CD14-positive monocyte (primary cell): Measurements from ENCODE around the gene AGAP1. TPM values are rescaled to one million over a fixed set of nuclear protein-coding genes. Genes with fewer than 3 reads are reported as not detected.

Source experiments
- DNase-seq, 3 donors: peaks; one replicate each; pipeline ENCODE4 v3.0.0-alpha.2; 2011 to 2022
- H2AFZ ChIP-seq: 2 replicates; pipeline ENCODE4 v1.6.0; 2012; ENCODE audit warnings: mild to moderate bottlenecking, low read depth, low read length, inconsistent platforms; ENCODE audit not compliant: insufficient read depth, poor library complexity, severe bottlenecking
- H3K27ac ChIP-seq, 2 donors: 1 replicate in 1 of 2; 2 replicates in 1 of 2; pipeline ENCODE4 v1.5.1; 2012 to 2013; ENCODE audit warnings: low read length in 2 of 2, control low read depth in 1 of 2, inconsistent platforms in 1 of 2, low read depth in 1 of 2, mild to moderate bottlenecking in 1 of 2
- H3K27me3 ChIP-seq, 2 donors: one replicate each; pipeline versions ENCODE4 v1.6.0 to v1.6.1; 2011 to 2013; ENCODE audit warnings: low read length in 2 of 2; ENCODE audit not compliant: control insufficient read depth in 2 of 2, insufficient read depth in 2 of 2
- H3K36me3 ChIP-seq, 2 donors: replicated peaks in 1 of 2; 1 replicate in 1 of 2; 2 replicates in 1 of 2; pipeline versions ENCODE4 v1.5.1 to v1.6.1; 2012 to 2013; ENCODE audit warnings: low read length in 2 of 2, control low read depth in 1 of 2, inconsistent platforms in 1 of 2, mild to moderate bottlenecking in 1 of 2; ENCODE audit not compliant: insufficient read depth in 2 of 2, control insufficient read depth in 1 of 2
- H3K4me1 ChIP-seq, 2 donors: 1 replicate in 1 of 2; 2 replicates in 1 of 2; pipeline versions ENCODE4 v1.5.1 to v1.6.1; 2012 to 2013; ENCODE audit warnings: low read length in 2 of 2, control low read depth in 1 of 2, inconsistent platforms in 1 of 2, mild to moderate bottlenecking in 1 of 2, moderate library complexity in 1 of 2; ENCODE audit not compliant: insufficient read depth in 2 of 2, control insufficient read depth in 1 of 2
- H3K4me2 ChIP-seq: replicated peaks from 2 replicates; pipeline ENCODE3; 2012; ENCODE audit warnings: low read length, moderate library complexity, mild to moderate bottlenecking; ENCODE audit not compliant: poor library complexity, severe bottlenecking; ENCODE audit errors: extremely low read depth
- H3K4me3 ChIP-seq, 3 experiments: fragments of 200-600 bp in 1 of 3; sonication (generic) in 1 of 3; replicated peaks in 1 of 3; 1 replicate in 2 of 3; 2 replicates in 1 of 3; pipeline ENCODE4 v1.5.1; 2011 to 2013; ENCODE audit warnings: low read length in 3 of 3, mild to moderate bottlenecking in 3 of 3, control low read depth in 2 of 3, low read depth in 2 of 3, inconsistent platforms in 1 of 3, moderate library complexity in 1 of 3
- H3K79me2 ChIP-seq: 2 replicates; pipeline ENCODE4 v1.6.0; 2012; ENCODE audit warnings: mild to moderate bottlenecking, control low read depth, inconsistent platforms, low read length, moderate library complexity; ENCODE audit not compliant: insufficient read depth
- H3K9ac ChIP-seq: 2 replicates; pipeline ENCODE4 v1.6.0; 2017; ENCODE audit warnings: low read length, mild to moderate bottlenecking; ENCODE audit not compliant: insufficient read depth, poor library complexity, severe bottlenecking
- H3K9me3 ChIP-seq, 2 donors: replicated peaks in 1 of 2; 1 replicate in 1 of 2; 2 replicates in 1 of 2; pipeline versions ENCODE4 v1.5.1 to v1.6.1; 2012 to 2013; ENCODE audit warnings: low read length in 2 of 2, control low read depth in 1 of 2; ENCODE audit not compliant: control insufficient read depth in 1 of 2, insufficient read depth in 1 of 2
- H4K20me1 ChIP-seq: 2 replicates; pipeline ENCODE4 v1.6.0; 2012; ENCODE audit warnings: mild to moderate bottlenecking, low read length, control low read depth, moderate library complexity; ENCODE audit not compliant: insufficient read depth
- H3K27ac Mint-ChIP-seq, 7 donors: one replicate each; pipeline ENCODE4 v1.8.0; 2020; ENCODE audit warnings: mild to moderate bottlenecking in 7 of 7, mixed read lengths in 7 of 7, moderate library complexity in 6 of 7, inconsistent platforms in 2 of 7
- H3K27me3 Mint-ChIP-seq, 3 donors: one replicate each; pipeline ENCODE4 v1.8.0; 2021 to 2022; ENCODE audit warnings: low read depth in 3 of 3, mild to moderate bottlenecking in 3 of 3, mixed read lengths in 3 of 3, moderate library complexity in 3 of 3, inconsistent platforms in 1 of 3
- H3K36me3 Mint-ChIP-seq, 2 donors: one replicate each; pipeline ENCODE4 v1.8.0; 2020; ENCODE audit warnings: mixed read lengths in 2 of 2, inconsistent platforms in 1 of 2, mild to moderate bottlenecking in 1 of 2
- H3K4me1 Mint-ChIP-seq: one replicate; pipeline ENCODE4 v1.8.0; 2020; ENCODE audit warnings: mild to moderate bottlenecking, mixed read lengths
- H3K4me3 Mint-ChIP-seq, 2 donors: one replicate each; pipeline ENCODE4 v1.8.0; 2020; ENCODE audit warnings: mild to moderate bottlenecking in 2 of 2, mixed read lengths in 2 of 2, moderate library complexity in 1 of 2
- H3K9me3 Mint-ChIP-seq, 7 donors: one replicate each; pipeline ENCODE4 v1.8.0; 2020 to 2022; ENCODE audit warnings: mixed read lengths in 7 of 7, mild to moderate bottlenecking in 6 of 7, moderate library complexity in 6 of 7, inconsistent platforms in 2 of 7
- CTCF ChIP-seq: fragments of 200-600 bp; IDR thresholded peaks from one replicate; pipeline ENCODE4 v1.8.0; 2022; ENCODE audit warnings: antibody characterized with exemption, mild to moderate bottlenecking
- WGBS: methylation state at CpG from one replicate; pipeline ENCODE4 v1.1.5; 2013; ENCODE audit warnings: missing lambda C conversion rate; ENCODE audit not compliant: insufficient coverage; 5-methylcytosine and 5-hydroxymethylcytosine counted together
- intact Hi-C, 2 donors: fragments of 100-400 bp; cut with micrococcal nuclease; formaldehyde crosslinking; loops; one replicate each; pipeline versions ENCODE4 v1.15.0 to v1.15.1; 2023
- polyA plus RNA-seq, 3 donors: library from polyadenylated mRNA; depleted of rRNA in 1 of 3; unstranded in 2 of 3; stranded (reverse) in 1 of 3; fragments of 300-500 nt in 2 of 3; fragments of >200 nt in 1 of 3; fragmentation: Illumina TruSeq in 2 of 3; gene quantifications; 1 replicate in 2 of 3; 2 replicates in 1 of 3; pipeline ENCODE4 v1.2.3, GENCODE V29; 2012 to 2021

The AGAP1 gene
- polyA plus RNA-seq, 3 donors, result 0.12 TPM; not detected in 2

- H3K27me3 Mint-ChIP-seq, result peaks cover 1 to 12% (median 9%) of the 10 kb centered on the region in 3 donors
- WGBS, result 63% methylated on average over 4 of the region's 10 CpGs
- H3K36me3 ChIP-seq, result no peaks in the 10 kb centered on the region
- no peak overlapping the region for H3K9ac ChIP-seq
- no peak overlapping the region for H3K4me3 ChIP-seq
- no peak overlapping the region for H3K27ac ChIP-seq
- no peaks in the 10 kb centered on the region for H4K20me1 ChIP-seq
- DNase-seq, result no peak
- H3K4me1 ChIP-seq, result no peaks in the 10 kb centered on the region
- no peak overlapping the region for H3K4me2 ChIP-seq
- no peaks in the 10 kb centered on the region for H3K4me1 Mint-ChIP-seq
- no peaks in the 10 kb centered on the region for H3K36me3 Mint-ChIP-seq
- H3K9me3 Mint-ChIP-seq, result peaks cover 5 to 14% (median 8%) of the 10 kb centered on the region in 7 donors
- no peak overlapping the region for H2AFZ ChIP-seq
- H3K27ac Mint-ChIP-seq, result no peak overlapping the region
- no peaks in the 10 kb centered on the region for H3K79me2 ChIP-seq
- peaks cover 0 to 3% of the 10 kb centered on the region in 2 donors for H3K27me3 ChIP-seq
- H3K9me3 ChIP-seq, result no peaks in the 10 kb centered on the region
- TF ChIP-seq CTCF, result no peak
- intact Hi-C loops, result no loop called here
- no peak overlapping the region for H3K4me3 Mint-ChIP-seq
Measured at GRCh38 chr2:235606004-235606715, 112.3 kb downstream of the AGAP1 start.

- no peak for DNase-seq
- Histone ChIP-seq H3K9me3 (no peaks in the 10 kb centered on the region), H2AFZ (no peak overlapping the region), H3K27ac (no peak overlapping the region), H3K36me3 (no peaks in the 10 kb centered on the region), H3K79me2 (no peaks in the 10 kb centered on the region), H3K4me1 (no peaks in the 10 kb centered on the region), H3K4me2 (no peak overlapping the region), H3K4me3 (no peak overlapping the region), H3K27me3 (peaks cover 0 to 3% of the 10 kb centered on the region in 2 donors), H4K20me1 (no peaks in the 10 kb centered on the region), H3K9ac (no peak overlapping the region)
- no peak overlapping the region for H3K4me3 Mint-ChIP-seq
- intact Hi-C loops, result no loop called here
- TF ChIP-seq CTCF, result no peak
- peak overlapping the region in 1 of 7 donors; percentile 31 for H3K27ac Mint-ChIP-seq
- WGBS, result 81% methylated on average over 18 of the region's 18 CpGs
- peaks cover 0 to 8% (median 5%) of the 10 kb centered on the region in 7 donors for H3K9me3 Mint-ChIP-seq
- no peaks in the 10 kb centered on the region for H3K4me1 Mint-ChIP-seq
- H3K27me3 Mint-ChIP-seq, result peaks cover 1 to 10% (median 9%) of the 10 kb centered on the region in 3 donors
- no peaks in the 10 kb centered on the region for H3K36me3 Mint-ChIP-seq
Measured at GRCh38 chr2:235607546-235608199, 113.8 kb downstream of the AGAP1 start.
